GM12878 (cell line): ENCODE measurements around the gene AP3B1.

Experiments
- CHD4 ChIP-seq: fragments of 200-600 bp; sonication (generic); IDR thresholded peaks from 2 replicates; pipeline ENCODE4 v1.6.1; 2016; ENCODE audit warnings: mild to moderate bottlenecking
- CREM ChIP-seq: IDR thresholded peaks from 2 replicates; pipeline ENCODE4 v1.6.1; 2014; ENCODE audit warnings: antibody characterized with exemption, low read depth
- JUNB ChIP-seq: IDR thresholded peaks from 2 replicates; pipeline ENCODE4 v1.6.1; 2016; ENCODE audit warnings: antibody characterized with exemption, mild to moderate bottlenecking
- JUND ChIP-seq: IDR thresholded peaks from 2 replicates; pipeline ENCODE4 v1.6.1; 2012; ENCODE audit warnings: low read depth, mild to moderate bottlenecking, low read length, improper control_type of control experiment, moderate library complexity
- TF ChIP-seq, protein P1 (sequence below): fragments of 450-650 bp; IDR thresholded peaks from 2 replicates; pipeline ENCODE4 v1.6.1; 2017; ENCODE audit warnings: mild to moderate bottlenecking
- TF ChIP-seq, protein P2 (sequence below), 3 experiments: IDR thresholded peaks in 2 of 3; conservative IDR thresholded peaks in 1 of 3; 2 replicates each; pipeline ENCODE4 v1.5.1; 2011; ENCODE audit warnings: low read depth in 3 of 3, low read length in 3 of 3, mild to moderate bottlenecking in 3 of 3, control low read depth in 2 of 3, moderate library complexity in 2 of 3, inconsistent platforms in 1 of 3, mixed read lengths in 1 of 3; ENCODE audit not compliant: control insufficient read depth in 2 of 3, insufficient read depth in 1 of 3; ENCODE audit errors: extremely low read depth in 1 of 3

DNA sequence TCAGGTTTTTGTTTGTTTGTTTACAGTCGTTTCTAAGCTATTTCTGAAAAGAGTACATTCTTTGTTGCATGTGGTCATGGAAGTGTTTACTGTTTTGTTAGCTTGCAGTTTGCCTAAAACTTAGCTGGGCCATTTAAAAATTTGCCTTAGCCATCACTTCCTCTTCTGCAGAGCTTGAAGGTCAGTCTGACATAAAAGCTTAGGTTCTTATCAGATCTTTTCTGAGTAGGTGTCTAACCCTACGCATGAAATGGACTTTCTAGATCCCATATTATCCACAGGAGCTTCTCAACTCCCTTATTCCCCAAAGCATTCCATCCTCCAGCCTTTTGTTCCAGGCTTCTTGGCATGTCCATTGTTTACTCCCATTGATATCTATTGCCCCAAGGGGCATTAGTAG, 90.3 kb downstream of the AP3B1 start:
- TF ChIP-seq, protein P1, sequence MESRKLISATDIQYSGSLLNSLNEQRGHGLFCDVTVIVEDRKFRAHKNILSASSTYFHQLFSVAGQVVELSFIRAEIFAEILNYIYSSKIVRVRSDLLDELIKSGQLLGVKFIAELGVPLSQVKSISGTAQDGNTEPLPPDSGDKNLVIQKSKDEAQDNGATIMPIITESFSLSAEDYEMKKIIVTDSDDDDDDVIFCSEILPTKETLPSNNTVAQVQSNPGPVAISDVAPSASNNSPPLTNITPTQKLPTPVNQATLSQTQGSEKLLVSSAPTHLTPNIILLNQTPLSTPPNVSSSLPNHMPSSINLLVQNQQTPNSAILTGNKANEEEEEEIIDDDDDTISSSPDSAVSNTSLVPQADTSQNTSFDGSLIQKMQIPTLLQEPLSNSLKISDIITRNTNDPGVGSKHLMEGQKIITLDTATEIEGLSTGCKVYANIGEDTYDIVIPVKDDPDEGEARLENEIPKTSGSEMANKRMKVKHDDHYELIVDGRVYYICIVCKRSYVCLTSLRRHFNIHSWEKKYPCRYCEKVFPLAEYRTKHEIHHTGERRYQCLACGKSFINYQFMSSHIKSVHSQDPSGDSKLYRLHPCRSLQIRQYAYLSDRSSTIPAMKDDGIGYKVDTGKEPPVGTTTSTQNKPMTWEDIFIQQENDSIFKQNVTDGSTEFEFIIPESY, result no peak
- TF ChIP-seq CREM (no peak), JUND (no peak), CHD4 (no peak), JUNB (no peak)
- TF ChIP-seq, protein P2, sequence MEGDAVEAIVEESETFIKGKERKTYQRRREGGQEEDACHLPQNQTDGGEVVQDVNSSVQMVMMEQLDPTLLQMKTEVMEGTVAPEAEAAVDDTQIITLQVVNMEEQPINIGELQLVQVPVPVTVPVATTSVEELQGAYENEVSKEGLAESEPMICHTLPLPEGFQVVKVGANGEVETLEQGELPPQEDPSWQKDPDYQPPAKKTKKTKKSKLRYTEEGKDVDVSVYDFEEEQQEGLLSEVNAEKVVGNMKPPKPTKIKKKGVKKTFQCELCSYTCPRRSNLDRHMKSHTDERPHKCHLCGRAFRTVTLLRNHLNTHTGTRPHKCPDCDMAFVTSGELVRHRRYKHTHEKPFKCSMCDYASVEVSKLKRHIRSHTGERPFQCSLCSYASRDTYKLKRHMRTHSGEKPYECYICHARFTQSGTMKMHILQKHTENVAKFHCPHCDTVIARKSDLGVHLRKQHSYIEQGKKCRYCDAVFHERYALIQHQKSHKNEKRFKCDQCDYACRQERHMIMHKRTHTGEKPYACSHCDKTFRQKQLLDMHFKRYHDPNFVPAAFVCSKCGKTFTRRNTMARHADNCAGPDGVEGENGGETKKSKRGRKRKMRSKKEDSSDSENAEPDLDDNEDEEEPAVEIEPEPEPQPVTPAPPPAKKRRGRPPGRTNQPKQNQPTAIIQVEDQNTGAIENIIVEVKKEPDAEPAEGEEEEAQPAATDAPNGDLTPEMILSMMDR (IDR thresholded peaks at IDR 0.05 in 2 of 3, conservative IDR thresholded peaks at IDR 0.05 in 1 of 3; ENCODE audit: control insufficient read depth in 2 of 3, extremely low read depth in 1 of 3, insufficient read depth in 1 of 3, low read depth in 3 of 3, low read length in 3 of 3), result no peak
